GF-D8 (cell line): Measurements from ENCODE around the gene ERP44.
"Not testable (repeated sequence)": the region's sequence is repeated elsewhere in the genome, so short reads cannot be mapped to it uniquely, and the experiment has no call there.

ENCODE experiments used
- DNase-seq: peaks from one replicate; lab custom pipeline; 2025; lab: John Stamatoyannopoulos, UW

ERP44 gene

DNA sequence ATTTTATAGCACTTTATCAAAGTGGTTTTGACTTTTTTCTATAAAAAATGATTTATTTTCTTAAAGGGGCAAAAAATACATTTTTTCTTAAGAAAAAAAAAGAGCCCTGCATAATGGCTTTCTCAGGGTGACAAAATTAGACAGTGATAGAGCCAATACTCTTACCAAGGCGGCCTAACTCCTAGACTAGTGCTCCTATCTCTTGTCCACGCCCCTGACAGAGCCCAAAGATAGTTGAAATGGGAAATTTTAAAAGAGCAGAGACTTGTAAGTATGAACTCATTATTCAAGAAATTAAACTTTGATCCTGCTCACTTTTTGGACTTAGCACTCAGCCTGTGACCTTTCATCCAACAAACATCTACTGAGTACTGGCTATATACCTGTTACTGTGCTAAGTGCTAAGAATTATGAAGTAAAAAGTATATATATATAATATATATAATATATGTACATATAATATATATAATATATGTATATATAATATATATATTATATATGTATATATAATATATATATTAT lies 1.4 kb upstream of the ERP44 start:
- DNase-seq: no peak

DNA sequence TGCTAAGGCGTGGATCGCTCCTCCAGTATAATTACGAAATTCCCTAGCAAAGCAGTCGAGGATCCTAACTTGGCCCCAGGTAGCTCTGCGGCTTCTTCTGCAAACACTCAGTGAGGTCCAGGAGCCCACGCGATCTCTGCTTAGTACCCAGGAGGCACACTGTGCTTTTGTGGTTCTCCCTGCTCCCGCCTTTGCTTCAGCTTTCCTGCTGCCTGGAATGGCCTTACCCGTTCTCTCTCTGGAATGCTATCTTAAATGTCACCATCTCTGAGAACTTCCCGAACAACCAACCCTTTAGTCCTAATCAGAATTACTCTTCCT lies 882 bp upstream of the ERP44 start:
- DNase-seq: no peak

DNA sequence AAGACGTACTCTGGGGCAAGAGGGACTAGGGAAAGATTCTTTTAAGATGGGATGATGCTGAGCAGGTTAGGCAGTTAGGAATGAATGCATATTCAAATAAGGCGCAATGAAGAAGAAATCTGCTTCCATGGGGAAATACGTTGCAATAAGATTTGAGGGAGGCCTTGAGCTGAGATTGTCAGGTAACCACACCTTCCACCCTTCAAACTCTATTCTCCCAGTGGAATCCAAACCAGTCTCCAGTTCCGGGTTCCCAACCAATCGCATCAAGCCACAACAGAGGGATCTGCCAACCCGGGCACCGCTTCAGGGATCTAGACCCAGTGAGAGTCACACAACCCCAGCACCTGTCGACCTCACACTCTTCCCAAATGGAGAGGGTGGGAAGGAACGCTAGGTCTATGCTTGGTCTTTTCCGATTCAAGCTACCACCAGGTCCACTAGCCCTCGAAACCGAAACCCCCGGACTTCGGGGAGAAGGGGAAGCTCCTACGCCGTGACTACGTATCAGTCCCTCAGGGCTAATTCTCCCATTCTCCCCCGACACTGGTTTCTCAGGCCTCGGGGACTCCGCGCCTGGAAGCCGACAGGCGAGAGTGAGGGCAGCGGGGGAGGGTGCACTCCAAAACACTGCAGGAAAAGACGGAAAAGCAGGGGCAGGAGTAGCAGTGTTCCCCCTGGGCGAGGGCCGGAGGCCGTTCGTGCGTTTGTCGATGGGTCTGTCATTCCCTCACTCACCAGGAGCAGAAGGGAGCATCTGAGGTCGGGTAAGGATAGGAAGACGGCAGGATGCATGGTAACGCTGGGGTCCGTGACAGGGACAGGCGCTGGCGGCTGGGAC lies 534 bp downstream of the ERP44 start:
- peak; percentile 13 for DNase-seq

DNA sequence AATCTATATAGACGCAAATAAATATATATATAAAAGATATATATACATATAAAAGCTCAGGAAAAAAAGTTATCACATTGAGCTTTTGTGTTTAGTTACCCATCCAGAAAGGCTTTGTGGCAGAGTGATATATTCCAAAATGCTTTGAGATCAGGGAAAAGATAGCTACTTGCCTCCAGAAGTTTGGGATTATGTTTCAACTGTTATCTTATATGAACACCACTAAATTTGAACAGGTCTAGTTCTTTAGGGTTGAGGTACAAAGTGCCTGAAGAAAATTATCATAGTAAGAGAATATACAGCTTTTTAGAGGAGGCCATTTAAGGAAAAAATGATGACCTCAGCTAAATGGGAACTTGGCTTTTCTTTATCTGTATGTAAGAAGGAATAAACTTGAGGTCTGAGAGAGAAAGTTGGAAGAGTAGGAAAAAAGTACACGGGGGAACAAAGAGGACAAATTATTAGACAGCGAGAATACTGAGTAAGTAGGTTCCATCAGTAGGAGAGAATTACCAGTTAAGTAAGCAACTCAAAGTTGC lies 2.4 kb downstream of the ERP44 start:
- no peak for DNase-seq

DNA sequence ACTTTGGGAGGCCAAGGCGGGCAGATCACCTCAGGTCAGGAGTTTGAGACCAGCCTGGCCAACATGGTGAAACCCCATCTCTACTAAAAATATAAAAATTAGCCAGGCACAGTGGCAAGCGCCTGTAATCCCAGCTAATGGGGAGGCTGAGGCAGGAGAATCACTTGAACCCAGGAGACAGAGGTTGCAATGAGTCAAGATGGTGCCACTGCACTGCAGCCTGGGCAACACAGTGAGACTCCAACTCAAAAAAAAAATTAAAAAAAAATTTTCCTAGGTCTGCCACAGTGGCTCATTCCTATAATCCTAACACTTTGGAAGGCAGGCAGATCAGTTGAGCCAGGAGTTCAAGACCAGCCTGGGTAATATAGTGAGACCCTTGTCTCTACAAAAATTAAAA lies 4.4 kb downstream of the ERP44 start:
- DNase-seq: not testable (repeated sequence)

DNA sequence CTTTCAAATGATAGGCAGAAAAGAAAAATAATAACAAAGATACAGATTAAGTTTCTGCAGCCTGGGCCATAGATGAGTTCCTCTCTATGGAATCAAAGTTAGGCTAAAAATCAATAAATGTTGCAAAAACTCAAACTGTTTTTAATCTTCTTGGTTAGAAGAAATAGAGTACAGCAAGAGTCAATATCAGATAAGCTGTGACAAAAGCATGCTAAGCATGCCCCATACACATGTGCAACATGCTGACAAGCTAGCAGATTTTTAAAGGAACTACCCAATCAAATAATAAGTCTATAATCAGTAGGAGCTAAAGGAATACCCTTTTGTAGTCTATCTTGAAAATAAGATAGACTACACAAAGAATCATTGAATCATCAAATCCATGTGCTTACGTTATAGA lies 6.7 kb downstream of the ERP44 start:
- DNase-seq: no peak

DNA sequence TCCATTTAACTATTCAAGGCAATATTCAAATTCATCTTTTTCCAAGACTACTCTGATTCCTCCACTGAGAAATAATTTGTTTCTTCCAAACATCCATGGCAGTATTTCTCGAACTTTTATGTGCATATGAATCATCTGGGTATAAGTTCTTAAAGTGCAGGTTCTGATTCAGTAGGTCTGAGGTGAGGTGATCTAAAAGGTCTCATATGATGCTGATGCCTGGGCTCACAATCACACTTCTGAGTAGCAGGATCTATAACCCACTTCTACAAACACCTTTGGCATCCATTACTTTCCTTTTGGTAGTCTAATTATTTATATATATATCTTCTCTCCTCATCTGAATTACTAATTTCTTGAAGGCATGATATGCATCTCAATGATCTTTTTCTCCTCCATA lies 7.2 kb downstream of the ERP44 start:
- no peak for DNase-seq

DNA sequence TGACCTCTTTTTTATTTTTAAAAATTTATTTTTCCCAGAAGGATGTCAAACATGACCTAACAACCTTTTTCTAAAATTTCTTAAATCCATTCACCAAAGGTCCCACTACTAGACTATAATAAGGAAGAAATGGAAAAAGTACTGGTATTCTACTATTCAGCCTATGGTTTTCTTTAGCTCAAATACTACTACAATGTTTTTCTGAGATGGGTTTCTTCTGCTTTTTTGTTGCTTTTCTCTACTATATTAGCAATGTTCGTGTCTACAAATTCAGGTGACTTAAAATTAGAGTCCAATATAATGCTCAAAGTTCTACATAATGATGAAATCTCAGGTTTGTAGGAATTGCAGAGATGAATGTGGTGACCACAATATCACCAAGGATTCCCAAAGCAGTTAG lies 7.9 kb downstream of the ERP44 start:
- DNase-seq: no peak

DNA sequence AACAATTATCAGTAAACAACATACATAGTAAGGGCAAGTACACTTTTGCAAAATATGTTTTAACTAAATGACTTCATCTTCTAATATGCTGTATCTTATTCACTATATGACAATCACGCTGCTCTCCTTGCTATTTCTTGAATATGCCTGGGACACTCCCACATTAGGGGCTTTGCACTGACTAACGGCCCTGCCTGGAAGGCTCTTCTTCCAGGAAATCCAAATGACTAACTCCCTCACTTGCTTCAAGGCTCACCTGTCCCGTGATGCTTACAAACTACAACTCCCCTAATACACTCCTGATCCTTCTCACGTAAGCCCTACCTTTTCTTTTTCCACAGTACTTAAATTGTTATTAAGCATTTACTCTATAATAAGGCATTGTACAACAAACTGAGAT lies 10.6 kb downstream of the ERP44 start:
- no peak for DNase-seq

DNA sequence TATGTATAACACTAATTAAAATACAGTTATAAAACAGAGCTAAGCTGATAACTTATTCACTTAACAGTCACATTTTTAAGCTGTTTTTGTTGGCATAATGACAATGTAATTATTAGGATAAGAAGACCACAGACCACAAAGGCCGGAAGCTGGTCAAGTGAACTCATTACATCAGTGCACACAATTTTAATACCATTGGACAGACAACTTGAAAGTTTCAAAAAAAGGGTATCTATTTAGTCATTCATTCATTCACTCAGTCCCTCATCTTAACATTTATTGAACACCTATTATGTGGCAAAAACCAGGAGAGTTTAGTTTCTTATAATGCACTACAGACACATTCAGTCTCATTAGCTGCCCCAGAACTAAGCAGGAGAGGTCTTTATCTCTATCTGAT lies 11.6 kb downstream of the ERP44 start:
- DNase-seq: peak; percentile 32

DNA sequence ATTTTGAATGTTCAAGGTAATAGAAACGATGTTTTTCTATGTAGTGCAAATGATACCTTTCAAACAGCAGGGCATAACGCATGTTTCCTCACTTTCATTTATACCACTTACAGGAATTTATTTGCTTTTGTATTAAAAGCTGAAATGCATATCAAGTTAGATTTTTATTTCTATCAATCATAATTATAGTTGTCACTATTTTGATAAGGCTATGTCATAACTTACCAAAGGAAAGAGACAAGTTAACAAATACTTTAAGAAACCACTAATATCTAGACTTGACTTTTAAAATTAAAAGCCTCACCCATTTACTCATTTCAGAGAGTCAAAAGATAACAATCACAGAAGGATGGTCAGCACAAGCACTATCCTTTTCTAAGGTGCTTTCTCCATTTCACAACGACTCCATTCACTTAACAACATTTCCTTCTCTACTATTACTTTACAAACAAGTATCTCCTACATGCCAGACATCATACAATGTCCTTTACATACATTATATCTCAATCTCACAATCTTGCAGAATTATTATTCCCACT lies 12.6 kb downstream of the ERP44 start:
- no peak for DNase-seq

DNA sequence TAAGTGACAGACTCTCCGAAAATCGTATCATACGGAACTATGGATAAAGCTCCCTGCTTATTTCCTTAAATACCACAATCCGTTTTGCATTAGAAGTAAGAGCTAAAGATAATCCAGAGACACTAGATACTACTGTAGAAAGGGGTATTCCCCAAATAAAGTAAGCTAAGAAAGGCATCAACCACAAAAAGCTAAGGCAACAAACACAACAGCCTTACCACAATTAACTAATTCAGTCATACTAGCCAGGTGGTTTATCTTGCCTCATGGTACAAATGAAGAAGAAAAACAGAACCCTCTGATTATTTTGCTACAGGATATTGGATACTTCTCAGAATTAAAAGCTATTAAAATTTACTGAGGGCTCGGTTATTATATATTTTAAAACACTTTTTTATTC lies 14.1 kb downstream of the ERP44 start:
- DNase-seq: no peak

DNA sequence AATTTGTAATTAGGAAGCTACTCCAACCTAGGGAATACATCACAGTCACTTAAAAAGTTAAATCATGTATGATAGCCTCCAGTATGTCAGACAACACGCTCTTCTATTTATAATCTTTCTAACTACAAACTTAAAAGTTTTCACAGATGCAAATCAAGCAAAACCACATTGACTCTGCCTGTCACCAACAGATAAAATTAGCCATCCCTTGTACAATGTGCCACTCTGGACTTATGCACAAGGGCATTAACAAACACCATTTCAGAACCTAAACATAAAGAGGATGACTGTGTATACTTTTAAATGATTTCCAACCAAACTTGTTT lies 14.7 kb downstream of the ERP44 start:
- DNase-seq: no peak

DNA sequence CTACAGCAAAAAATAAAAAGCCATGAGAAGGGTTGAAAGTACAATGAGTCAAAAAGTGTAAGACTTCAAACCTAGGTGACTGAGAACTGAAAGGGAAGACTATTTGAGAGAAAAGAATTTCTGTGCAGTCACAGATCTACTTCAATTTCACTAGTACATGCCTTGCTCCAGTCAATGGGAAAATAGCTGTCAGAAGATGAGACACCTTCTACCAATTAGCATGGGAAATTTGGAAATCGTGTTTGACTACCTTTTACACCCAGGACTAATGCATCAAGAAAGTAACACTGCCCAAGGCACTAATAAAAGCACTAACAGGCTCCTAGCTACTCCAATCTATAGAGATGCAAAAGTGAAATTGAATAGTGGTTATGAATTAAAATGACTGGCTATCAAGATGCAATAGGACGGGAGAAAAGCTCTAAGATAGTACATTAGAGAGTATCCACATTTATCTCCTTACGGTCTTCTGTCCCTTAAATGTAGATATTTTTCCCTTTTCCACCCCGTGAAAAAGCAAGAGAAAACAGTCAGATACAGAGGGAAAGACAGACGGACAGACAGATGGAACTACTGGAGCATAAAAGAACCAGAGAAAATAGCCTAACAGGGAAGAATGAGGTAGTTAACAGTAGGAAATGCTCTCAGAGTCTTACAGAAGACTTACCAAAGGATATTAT lies 15.2 kb downstream of the ERP44 start:
- no peak for DNase-seq

DNA sequence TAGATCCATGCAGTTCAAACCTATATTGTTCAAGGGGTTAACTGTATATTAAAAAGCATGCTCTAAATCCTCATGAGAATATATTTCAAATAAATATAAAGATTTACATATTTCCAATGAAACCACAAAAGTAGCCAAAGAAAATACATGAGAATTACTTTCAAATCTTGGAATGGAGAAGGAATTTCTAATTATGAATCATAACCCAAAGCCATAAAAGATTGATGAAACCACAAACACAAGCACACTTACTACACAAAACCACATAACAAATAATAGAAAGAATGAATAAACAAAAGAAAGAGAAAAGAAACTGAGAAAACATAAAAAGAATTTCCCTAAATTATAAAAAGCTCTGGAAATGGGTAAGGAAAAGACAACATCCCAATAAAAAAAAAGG lies 16.0 kb downstream of the ERP44 start:
- no peak for DNase-seq

DNA sequence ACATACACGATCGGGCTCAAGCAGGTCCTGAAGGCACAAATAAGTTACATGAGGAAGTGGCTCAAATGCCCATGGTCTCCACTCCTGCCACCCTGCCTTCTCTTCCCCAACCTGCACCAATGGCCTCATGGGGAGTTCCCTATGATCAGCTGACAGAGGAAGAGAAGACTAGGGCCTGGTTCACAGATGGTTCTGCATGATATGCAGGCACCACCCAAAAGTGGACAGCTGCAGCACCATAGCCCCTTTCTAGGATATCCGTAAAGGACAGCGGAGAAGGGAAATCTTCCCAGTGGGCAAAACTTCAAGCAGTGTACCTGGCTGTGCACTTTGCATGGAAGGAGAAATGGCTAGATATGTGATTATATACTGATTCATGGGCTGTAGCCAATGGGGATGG lies 22.5 kb downstream of the ERP44 start:
- not testable (repeated sequence) for DNase-seq

DNA sequence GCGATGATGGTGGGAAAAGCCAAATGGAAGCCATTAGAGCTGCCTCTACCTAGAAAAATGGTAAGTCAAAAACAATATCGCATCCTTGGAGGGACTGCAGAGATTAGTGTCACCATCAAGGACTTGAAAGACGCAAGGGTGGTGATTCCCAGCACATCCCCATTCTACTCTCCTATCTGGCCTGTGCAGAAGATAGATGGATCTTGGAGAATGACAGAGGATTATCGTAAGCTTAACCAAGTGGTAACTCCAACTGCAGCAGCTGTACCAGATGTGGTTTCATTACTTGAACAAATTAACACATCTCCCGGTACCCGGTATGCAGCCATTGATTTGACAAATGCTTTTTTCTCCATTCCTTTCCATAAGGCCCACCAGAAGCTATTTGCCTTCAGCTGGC lies 23.8 kb downstream of the ERP44 start:
- DNase-seq: no peak

DNA sequence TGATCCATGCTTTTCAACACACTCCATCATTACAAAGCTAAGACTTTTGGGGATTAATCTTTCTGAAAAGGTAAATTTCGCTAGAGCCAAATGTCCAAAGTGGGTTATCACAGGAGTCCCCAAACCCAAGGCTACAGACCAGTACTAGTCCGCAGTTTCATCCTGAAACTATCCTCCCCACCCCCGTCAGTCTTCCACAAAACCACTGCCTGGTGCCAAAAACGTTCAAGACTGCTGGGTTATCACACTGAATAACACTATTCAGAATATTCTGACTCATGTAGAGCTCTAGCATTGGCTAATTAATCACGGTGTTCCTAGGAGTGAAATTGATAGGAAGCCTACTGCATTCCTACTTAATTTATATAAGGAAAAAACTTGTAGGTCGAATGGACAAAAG lies 24.7 kb downstream of the ERP44 start:
- no peak for DNase-seq

DNA sequence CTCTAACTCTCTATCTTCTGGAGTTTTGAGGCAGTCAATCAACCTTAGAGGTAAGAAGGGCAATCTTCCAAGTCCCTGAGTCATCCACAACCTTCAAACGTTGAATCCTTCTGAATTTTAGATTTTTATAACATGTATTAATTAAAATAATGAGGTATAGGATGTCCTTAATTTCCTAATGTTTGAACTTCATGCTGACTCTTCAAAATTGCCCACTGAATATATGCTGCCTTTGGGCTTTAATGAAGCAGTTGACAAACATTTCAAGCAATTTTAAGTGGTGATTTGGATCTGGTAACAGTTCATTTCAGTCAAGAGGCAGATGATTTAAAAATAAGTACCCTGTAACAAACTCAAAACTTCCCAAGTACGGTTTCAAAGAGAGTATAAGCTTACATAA lies 26.0 kb downstream of the ERP44 start:
- no peak for DNase-seq

DNA sequence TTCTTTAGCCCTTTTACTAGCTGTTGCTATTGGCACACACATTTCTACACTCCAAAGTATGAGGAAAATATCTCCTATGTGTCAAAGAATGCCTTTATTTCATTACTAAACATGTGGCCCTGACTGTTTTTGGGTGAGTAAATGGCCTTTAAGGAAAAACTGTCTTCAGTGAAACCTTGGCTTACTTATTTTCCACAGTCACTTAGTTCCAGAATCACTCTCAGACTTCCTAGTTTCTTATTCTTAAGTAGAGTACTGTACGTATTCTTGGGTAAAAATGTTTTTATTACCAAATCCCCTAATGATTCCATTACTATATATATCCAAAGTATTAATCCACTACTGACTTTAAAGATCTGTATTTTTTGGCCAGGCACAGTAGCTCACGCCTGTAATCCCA lies 27.5 kb downstream of the ERP44 start:
- DNase-seq: no peak

DNA sequence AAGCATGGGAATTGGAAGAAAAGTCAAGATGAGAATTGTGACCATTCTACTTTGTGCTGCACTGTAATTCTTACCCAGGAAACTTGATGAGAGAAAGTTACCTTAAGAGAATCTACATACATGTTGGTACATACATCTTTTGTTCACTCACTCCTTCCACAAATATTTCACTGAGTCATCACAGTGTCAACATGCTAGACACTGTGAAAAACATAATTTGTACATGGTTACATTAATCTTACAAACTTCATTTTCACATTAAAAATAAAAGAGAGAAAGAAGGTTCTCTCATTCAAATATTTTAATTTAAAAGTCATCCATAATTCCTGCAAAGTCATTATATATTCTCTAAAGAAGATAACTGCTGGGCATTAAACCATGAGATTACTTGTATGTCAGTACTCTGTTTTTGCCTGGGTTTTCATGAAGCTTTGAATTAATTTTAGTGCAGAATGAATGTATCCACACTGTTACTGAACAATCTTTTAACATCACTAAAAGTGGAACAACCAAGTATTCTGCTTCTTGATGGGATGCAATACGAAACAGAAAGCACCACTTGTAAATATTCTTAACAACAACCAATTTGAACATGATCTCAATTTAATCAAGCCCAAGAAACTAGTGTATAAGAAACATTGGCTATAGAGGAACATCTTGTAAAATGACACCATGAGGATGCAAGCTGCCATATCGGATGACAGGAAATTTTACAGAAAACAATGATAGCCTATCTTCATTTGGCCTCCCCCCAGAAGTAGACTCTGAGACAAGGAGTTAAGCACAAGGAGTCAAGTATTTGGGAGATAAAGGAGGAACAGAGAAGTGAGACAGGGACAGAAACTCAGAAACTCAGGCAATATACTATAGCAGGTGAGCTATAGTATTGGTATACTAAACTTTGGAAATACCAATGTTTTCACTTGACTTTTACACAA lies 28.4 kb downstream of the ERP44 start:
- no peak for DNase-seq

DNA sequence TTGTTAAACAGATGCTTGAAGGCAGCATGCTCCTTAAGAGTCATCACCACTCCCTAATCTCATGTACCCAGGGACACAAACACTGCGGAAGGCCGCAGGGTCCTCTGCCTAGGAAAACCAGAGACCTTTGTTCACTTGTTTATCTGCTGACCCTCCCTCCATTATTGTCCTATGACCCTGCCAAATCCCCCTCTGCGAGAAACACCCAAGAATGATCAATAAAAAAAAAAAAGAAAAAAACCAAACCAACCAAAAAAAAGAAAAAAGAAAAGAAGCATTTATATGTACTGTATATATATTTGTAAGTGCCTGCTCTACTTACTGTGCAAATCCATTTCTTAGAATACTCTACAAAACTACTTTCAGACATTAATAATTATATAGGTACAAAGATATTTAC lies 29.7 kb downstream of the ERP44 start:
- DNase-seq: not testable (repeated sequence)
